ENCODE data around the gene SRD5A2.
"Not testable (repeated sequence)": the region's sequence is repeated elsewhere in the genome, so short reads cannot be mapped to it uniquely, and the experiment has no call there.

The SRD5A2 gene

GRCh38 chr2:31531101-31531500 is 49.6 kb downstream of the SRD5A2 start:
- DNase-seq: no peak

DNA sequence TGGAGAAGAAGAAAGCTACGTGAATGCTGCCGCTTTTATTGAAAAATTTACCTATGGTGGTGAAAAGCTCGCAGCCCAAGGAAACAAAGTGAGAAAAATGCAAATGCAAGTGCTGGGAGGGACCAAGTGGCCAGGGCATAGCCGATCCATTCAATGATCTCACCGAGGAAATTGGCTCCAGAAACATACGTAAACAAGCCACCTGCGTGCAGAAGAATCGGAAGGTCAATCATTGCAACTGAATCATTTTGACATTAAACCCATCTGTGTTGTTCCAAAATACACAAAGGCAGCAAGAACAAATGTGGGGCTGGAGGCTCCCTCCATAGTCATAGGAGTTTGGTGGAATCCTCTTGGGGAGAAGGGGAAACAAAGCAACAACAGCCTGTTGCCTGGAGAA is 51.5 kb downstream of the SRD5A2 start:
- no peak for DNase-seq

DNA sequence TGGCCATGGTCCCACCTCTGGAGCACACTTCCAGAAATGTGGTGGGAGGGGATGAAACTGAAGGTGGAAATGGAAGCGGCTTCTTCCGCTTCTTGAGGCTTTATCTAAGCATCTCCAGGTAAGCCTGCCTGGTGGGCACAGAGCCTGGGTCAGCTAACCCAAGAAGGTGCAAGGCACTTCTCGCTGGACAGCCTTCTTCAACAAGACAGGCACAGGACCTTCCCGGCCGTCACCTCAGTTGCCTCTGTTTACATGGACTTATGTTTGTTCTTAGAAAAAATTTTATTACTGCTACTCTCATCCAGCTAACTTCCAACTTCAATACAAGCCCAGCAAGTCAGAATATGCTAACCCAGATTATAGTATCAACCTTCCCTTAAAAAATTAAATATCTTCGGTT is 51.9 kb downstream of the SRD5A2 start:
- DNase-seq: no peak

GRCh38 chr2:31526946-31527732 is 53.6 kb downstream of the SRD5A2 start:
- DNase-seq: no peak

- DNase-seq: no peak
These were observed 54.9 kb downstream of the SRD5A2 start for GRCh38 chr2:31525876-31526275.

DNA sequence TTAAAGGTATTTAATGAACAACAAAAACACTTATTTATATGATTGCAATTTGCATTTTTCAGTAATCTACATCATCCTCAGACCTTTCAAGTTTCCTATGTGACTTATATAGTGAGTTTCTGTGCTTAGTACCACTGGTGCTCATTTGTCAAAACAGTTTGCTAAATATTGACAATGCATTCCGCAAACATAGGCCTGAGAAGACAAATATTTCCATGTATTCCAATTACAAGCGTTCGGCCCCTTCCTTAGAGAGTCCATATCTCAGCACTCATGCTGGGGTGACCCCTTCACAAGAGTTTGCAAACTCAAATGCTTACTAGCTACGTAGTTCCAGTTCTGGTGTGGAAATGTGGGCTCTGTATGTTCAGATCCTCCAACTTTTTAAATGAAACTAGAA is 56.1 kb downstream of the SRD5A2 start:
- no peak for DNase-seq

- no peak for DNase-seq
These were observed 56.8 kb downstream of the SRD5A2 start for GRCh38 chr2:31523871-31524492.

DNA sequence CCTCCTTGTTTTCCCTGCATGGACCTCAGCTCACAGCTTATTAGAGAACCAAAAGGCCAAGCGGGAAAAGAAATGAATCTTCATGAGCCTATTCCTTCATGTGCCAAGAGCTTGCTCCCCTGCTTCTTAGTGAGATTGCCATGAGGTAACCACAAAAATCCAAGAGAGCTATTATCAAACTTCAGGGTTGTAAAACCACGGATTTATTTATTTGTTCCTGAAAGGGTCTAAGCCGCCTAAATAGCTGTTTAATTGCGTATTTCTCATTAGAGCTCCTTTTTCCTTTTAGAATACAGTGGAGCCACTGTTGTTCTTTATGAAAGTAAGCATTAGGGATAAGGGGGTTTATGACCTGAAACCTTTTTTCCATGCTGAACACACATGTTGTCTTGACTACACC is 58.0 kb downstream of the SRD5A2 start:
- DNase-seq: no peak

DNA sequence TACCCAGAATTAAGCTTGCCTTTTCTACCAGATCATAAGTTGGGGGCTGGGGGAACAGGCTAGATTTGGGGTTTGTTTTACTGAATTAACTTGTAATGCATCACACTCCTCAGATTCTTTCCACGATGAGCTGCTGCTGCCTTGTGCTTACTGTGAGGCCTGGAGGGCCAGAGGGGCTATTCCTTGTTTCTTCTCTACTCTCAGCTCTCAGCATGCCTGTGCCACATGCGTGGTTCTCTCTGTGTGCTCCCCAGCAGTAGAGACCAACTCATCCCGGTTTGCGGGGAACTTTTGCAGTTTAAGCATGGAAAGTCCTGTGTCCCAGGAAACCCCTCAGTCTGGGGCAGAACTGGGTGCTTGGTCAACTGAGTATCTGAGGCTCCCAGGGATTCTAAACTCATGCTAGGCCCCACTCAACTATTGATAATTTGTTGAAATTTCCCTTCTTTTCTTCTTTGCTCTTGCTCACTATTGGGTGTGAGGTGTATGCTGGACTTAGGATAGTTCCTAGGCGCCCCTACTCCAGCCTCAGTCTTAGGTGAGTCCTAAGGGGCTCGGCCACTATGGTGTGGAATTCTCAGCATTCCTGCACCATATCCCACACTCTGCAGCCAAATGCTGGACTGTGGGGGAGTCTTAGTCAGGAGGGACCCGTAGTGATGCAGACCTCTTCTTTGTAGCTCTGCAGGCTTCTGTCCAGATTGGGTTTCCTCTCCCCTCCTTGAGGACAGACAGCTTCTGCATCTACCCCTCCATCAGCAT is 63.1 kb downstream of the SRD5A2 start:
- no peak for DNase-seq

DNA sequence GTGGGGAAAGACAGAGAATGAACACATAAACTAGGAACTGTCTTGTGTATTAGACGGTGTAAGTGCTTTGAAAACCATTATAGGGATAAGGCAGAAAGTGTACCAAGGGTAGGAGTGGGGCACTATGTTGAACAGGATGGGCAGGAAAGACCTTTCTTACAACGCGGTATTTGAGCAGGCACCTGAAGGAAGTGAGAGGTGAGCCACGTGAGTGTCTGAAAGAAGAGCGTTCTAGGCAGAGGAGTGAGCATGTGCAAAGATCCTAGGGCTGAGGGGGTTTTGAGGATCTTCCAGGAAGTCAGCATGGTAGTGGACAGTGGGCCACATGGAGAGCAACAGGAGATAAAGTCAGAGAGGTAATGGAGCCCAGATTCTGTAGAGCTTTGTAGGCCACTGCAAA is 65.2 kb downstream of the SRD5A2 start:
- DNase-seq: no peak

- no peak for DNase-seq
These were observed 67.2 kb downstream of the SRD5A2 start for GRCh38 chr2:31513553-31513952.

DNA sequence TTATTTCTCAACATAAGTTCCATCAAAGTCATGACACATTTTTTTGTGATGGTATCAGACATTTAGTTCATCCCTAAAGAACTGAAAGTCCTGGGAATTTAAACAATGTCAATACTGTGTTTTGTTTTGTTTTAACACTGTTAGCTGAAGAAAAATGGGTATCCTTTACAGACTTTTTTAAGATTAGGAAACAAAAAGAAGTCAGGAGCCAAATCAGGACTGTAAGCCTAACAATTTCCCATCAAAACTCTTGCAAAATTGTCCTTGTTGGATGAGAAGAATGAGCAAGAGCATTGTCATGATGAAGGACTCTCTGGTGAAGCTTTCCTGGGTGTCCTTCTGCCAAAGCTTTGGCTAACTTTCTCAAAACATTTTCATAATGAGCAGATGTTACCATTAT is 69.4 kb downstream of the SRD5A2 start:
- DNase-seq: no peak

DNA sequence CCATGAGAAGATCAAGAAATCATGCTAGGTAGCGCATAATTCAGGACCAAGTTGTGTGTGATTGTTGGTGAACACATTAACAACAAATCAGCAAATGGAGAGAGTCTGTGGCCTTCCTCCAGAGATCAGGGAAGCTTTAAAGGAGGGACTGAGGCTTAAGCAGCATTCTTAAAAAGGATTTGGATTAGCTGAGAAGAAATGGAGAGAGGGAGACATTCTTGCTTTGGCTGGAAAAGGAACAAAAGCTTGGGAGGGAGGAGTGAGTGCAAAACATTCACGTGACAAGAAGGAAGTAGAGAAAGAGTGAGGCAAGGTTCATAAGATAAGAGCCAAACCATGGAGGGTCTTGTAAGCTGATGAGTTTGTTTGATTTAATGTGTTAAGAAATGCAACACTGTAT is 75.6 kb downstream of the SRD5A2 start:
- DNase-seq: no peak

GRCh38 chr2:31504311-31504710 is 76.4 kb downstream of the SRD5A2 start:
- no peak for DNase-seq

- DNase-seq: not testable (repeated sequence)
These were observed 84.3 kb downstream of the SRD5A2 start for GRCh38 chr2:31496451-31496874.

GRCh38 chr2:31489339-31489738 is 91.4 kb downstream of the SRD5A2 start:
- not testable (repeated sequence) for DNase-seq

DNA sequence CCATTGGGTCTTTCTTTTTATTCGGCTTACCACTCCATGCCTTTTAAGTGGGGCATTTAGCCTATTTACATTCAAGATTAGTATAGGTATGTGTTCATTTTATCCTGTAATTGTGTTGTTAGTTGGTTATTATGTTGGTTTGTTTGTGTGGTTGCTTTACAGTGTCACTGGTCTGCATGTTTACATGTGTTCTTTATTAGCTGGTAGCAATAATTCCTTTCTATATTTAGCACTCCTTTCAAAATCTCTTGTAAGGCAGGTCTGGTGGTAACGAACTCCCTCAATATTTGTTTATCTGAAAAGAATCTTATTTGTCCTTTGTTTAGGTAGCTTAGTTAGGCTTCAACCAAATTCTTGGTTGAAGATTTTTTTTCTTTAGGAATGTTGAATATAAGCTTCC is 97.5 kb downstream of the SRD5A2 start:
- DNase-seq: no peak

DNA sequence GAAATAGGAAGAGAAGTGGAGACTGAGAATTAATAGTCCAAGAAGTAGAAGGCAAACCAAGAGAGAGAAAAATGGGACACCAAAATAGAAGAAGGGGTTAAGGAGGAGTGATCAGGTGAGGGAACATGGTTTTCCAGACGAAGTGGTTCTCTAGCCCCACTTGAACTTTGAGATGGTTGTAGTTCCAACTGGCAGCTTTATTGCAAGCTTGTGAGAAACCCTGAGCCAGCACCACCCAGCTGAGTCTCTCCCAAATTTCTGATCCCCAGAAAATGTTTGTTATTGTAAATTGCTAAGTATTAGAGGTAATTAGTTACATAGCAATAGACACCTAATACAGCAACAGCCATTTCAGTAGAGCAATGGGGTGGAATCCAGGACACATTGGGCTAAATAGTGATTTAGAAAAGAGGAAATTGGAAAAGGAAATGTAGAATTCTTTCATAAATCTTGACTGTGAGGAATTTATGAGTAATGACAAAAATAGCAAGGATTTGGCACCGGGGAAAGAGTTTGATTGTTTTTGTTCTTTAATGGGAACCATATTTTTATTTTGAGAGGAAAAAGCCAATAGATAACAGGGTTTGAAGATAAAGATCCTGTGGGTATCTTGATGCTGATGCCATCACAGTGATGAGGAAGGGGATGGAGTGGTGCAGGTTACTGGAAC is 104.1 kb downstream of the SRD5A2 start:
- no peak for DNase-seq

DNA sequence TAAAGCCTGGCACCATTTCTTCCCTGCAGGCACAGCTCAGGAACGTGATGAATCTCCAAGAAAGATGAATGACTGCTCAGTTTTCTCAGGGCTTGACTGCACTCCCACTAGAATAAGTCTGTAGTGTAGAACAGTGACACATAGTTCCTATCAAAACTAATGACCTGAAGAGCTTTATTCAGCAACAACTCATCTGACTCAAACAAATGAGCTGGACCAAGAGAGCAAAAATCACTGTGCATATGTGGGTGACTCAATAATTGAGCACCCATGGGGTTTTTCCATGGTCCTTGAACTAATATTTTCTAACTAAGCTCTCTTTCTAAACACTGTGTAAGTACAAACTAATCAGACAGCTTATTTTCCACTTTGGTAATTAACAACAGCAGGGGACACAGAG is 105.0 kb downstream of the SRD5A2 start:
- no peak for DNase-seq

DNA sequence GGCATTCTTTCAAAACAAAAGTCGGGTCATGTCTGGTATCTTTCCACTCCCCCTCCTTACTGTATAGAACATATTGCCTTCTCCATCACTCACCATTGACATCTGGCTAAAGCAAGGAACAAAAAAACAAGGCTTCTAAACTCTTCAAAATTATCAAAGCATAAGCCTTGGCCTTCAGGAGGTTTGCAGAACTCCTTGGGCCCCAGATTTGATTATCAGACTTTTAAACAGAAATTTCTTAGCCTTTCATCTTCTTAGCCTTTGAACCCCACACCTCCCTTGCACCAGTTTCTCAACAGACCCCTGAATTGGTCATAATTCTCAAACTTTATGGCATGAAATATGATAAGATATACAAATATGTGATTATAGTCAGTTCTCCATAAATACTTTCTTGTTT is 106.4 kb downstream of the SRD5A2 start:
- DNase-seq: no peak

All from NCI-H1048 (cell line).